Bone marrow (tissue), 2 donors: ENCODE measurements around the gene CEP128.

ENCODE experiments used
- DNase-seq, 2 donors: peaks; one replicate each; lab custom pipeline; 2025; lab: John Stamatoyannopoulos, UW

CEP128 gene

GRCh38 chr14:80664576-80664975 is 277.0 kb downstream of the CEP128 start:
- no peak for DNase-seq

- DNase-seq, result no peak
Observed at GRCh38 chr14:80663541-80663940, 278.0 kb downstream of the CEP128 start.

- no peak for DNase-seq
Observed at GRCh38 chr14:80659783-80660182, 281.8 kb downstream of the CEP128 start.

DNA sequence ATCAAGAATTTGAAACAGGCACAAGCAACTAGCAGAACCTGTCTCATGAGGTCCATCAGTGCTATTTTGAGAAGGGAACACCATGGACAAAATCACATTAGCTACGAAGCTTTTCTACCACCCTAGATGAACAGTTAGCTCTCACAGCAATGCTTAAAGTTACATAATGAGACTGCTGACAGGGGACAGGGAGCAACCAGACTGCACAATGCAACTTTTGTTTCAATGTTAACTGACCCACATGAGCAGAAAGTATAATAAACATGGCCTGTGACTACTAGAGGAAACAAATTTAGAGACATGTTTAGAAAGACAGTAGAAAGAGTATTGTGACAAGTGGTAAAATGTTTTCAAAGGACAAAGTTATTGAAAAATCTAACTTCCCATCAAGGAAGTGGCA is 282.8 kb downstream of the CEP128 start:
- DNase-seq, result no peak

- no peak for DNase-seq
Observed at GRCh38 chr14:80658155-80658554, 283.4 kb downstream of the CEP128 start.

- DNase-seq, result no peak
Observed at GRCh38 chr14:80653956-80654355, 287.6 kb downstream of the CEP128 start.

DNA sequence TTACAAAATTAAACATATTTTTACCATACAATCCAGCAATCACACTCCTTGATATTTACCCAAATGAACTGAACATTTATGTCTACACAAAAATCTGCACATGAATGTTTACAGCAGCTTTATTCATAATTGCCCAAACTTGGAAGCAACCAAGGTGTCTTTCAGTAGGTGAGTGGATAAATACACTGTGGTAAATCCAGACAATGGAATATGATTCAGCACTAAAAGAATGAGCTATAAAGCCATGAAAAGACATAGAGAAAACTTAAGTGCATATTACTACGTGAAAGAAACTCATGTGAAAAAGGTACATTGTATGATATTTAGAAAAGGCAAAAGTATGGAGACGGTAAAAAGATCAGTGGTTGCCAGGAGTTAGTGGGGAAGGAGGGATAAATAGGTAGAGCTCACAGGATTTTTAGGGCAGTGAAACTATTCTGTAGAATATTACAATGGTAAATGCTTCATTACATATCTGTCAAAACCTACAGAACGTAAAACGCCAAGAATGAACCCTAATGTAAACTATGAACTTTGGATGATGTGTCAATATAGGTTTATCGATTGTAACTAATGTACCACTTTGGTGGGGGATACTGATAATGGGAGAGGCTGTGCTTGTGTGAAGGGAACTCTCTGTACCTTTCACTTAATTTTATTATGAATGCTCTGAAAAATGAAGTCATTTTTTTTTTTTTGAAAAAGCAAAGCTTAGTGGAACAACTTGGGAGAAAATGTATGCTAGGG is 295.7 kb downstream of the CEP128 start:
- DNase-seq, result no peak

GRCh38 chr14:80644826-80645225 is 296.7 kb downstream of the CEP128 start:
- no peak for DNase-seq

- no peak for DNase-seq
Observed at GRCh38 chr14:80638620-80639515, 302.7 kb downstream of the CEP128 start.

- no peak for DNase-seq
Observed at GRCh38 chr14:80637756-80638619, 303.6 kb downstream of the CEP128 start.

- no peak for DNase-seq
Observed at GRCh38 chr14:80636071-80636470, 305.5 kb downstream of the CEP128 start.

GRCh38 chr14:80634106-80634758 is 307.3 kb downstream of the CEP128 start:
- DNase-seq, result no peak

DNA sequence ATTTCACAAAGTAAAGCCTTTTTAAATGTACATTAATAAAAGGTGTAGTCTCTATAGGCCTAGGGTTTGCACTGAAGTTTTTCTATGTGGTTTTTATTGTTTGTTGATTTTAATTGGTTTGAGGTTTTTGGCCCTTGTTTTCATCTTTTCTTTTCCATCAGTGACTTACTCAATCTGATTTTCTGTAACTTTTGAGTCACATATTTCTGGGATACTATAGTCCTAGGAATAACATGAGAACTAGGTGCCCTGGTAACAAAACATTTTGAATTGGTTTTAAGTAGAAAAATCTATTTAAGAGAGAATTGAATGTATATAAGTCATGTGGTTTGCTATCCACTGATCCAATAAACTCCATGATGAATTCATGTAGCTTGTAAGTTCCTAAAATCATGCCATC is 311.9 kb downstream of the CEP128 start:
- no peak for DNase-seq

DNA sequence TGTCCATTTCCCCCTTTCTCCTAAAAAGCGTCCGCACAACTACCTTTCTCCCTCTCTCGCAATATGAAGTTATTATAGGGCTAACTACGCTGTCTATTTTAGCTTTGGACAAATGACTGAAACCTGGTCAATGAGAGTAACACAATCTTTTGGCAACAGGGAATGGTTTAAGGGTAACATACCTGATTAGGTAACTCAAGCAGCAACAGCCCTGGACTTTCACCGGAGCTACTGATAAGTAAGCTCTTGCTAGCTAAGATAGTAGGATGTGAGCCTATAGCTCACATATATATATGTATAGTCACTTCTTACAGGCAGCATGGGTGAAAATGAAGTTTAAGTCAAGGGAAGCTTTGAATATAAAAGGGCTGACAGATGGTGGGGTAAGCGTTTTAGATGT is 313.0 kb downstream of the CEP128 start:
- no peak for DNase-seq

DNA sequence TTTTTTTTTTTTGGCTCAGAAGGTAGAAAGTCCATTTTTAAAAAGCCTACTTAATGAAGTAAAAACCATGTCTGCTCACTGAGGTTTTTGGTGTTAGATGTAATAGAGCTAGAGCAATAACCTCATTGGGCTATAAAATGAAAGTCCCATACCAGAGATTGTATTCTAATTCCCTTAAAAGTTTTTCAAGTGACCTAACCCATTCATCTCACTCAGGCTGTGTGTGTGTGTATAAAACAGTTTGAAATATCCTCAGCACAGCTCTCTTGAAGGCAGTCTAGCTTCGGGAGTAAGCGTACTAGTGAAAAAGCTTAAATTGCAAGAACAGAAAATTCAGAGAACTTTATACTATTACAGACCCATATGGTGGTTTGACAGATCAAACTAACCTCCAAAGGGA is 313.8 kb downstream of the CEP128 start:
- DNase-seq, result no peak

GRCh38 chr14:80624581-80624980 is 317.0 kb downstream of the CEP128 start:
- no peak for DNase-seq

DNA sequence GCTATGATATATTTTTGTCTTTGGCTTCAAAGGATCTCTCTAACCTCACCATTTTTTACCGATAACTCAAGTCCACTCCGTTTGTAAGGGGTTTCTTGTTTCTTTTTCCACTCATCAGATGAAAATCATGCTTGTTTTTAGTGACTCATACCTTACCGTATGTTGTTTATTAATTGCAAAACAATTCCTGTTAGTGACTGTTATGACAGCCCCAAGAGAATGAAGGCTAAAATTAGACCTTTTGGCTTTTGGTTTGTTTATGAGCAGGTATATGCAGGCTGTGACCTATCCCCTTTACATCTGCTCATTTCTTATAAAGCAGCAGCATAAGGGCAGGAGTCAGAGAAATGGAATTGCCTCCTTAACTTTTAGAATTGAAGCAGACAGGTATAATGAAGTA is 319.8 kb downstream of the CEP128 start:
- no peak for DNase-seq

- DNase-seq, result no peak
Observed at GRCh38 chr14:80620434-80620833, 321.1 kb downstream of the CEP128 start.

DNA sequence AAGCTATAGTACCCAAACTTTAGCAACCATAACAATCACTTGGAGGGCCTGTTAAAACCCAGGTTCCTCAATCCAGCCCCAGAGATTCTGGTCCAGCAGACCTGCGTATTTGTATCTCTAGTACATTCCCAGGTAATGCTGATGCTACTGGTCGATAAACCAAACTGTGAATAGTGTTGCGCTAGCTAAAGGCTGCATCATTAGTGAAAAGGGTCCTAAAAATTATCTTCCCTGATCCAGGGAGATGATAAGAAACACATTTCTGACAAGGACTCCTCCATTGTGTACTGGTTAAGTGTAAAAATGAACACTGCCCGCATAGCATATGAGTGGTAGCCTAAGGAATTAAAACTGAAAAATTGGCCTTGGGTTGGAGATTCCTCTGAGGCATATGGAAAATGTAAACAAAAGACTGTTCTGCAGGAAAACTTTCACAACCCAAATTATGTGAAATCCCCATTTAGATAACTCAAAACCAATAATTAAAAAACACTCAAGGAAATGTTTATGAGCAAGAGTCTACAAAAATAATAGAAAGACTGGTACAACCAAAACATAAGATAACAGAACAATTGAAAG is 322.7 kb downstream of the CEP128 start:
- no peak for DNase-seq

GRCh38 chr14:80615831-80616230 is 325.7 kb downstream of the CEP128 start:
- DNase-seq, result no peak

DNA sequence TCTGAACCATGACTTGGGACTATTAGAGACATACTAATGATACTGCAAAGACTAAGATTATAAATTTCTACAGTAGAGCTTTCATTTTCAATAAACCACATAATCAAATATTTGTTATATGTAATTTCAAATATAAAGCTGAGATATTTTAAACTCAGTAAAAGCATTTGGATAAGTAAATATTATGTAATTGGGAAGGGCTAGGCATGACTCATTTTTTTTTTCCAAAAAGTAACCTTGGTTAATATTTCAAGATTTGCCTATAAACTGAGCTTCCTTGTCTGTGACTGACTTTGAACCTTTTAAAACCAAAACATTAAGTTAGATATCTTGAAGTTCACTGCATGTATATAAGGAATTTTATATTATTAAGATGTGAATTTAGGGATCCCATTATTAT is 332.5 kb downstream of the CEP128 start:
- no peak for DNase-seq
